Chondrocyte (in vitro differentiated cells): Measurements from ENCODE around the gene ACSL4. TPM values are rescaled to one million over a fixed set of nuclear protein-coding genes. Genes with fewer than 3 reads are reported as not detected.

Experiments used
- DNase-seq: peaks from one replicate; pipeline ENCODE4 v3.0.0; 2021; ENCODE audit warnings: mixed read lengths, low spot score
- H3K27ac Mint-ChIP-seq: one replicate; pipeline ENCODE4 v1.8.0; 2021; ENCODE audit warnings: mild to moderate bottlenecking, moderate library complexity, mixed read lengths; ENCODE audit not compliant: unreplicated experiment
- H3K27me3 Mint-ChIP-seq: 2 replicates; pipeline ENCODE4 v1.8.0; 2021; ENCODE audit warnings: low read depth, mixed read lengths
- H3K36me3 Mint-ChIP-seq: 2 replicates; pipeline ENCODE4 v1.8.0; 2021; ENCODE audit warnings: low read depth, mixed read lengths
- H3K4me1 Mint-ChIP-seq: 2 replicates; pipeline ENCODE4 v1.8.0; 2021; ENCODE audit warnings: low read depth, mild to moderate bottlenecking, mixed read lengths
- H3K4me3 Mint-ChIP-seq: one replicate; pipeline ENCODE4 v1.8.0; 2021; ENCODE audit warnings: mild to moderate bottlenecking, moderate library complexity, mixed read lengths; ENCODE audit not compliant: unreplicated experiment
- H3K9me3 Mint-ChIP-seq: 2 replicates; pipeline ENCODE4 v1.8.0; 2021; ENCODE audit warnings: low read depth, mixed read lengths
- CTCF ChIP-seq: fragments of 200-600 bp; sonication (generic); IDR thresholded peaks from 2 replicates; pipeline ENCODE4 v1.5.0; 2021; ENCODE audit warnings: antibody characterized with exemption, mild to moderate bottlenecking, moderate library complexity
- total RNA-seq: library from RNA; stranded (reverse); gene quantifications from 3 replicates; pipeline ENCODE4 v1.2.1, GENCODE V29; 2021

ACSL4 gene
- total RNA-seq, 1 donor from 2014 or later = 63.3 TPM

GRCh38 chrX:109760209-109760921, 27.3 kb upstream of the ACSL4 start:
- H3K4me1 Mint-ChIP-seq = peaks cover 16% of the 10 kb centered on the region
- peaks cover 4% of the 10 kb centered on the region for H3K36me3 Mint-ChIP-seq
- no peak for TF ChIP-seq CTCF
- no peak overlapping the region for H3K27ac Mint-ChIP-seq
- DNase-seq = no peak
- H3K4me3 Mint-ChIP-seq = no peak overlapping the region
- H3K27me3 Mint-ChIP-seq = no peaks in the 10 kb centered on the region
- H3K9me3 Mint-ChIP-seq = peaks cover 11% of the 10 kb centered on the region

- Mint-ChIP-seq H3K4me3 (no peak overlapping the region), H3K9me3 (peaks cover 18% of the 10 kb centered on the region), H3K4me1 (no peaks in the 10 kb centered on the region), H3K36me3 (peaks cover 4% of the 10 kb centered on the region), H3K27me3 (no peaks in the 10 kb centered on the region), H3K27ac (no peak overlapping the region)
- TF ChIP-seq CTCF = no peak
- no peak for DNase-seq
Observed at GRCh38 chrX:109753256-109753655, 20.2 kb upstream of the ACSL4 start.

GRCh38 chrX:109751698-109752097, 18.6 kb upstream of the ACSL4 start:
- H3K27me3 Mint-ChIP-seq = no peaks in the 10 kb centered on the region
- peaks cover 4% of the 10 kb centered on the region for H3K36me3 Mint-ChIP-seq
- no peak overlapping the region for H3K4me3 Mint-ChIP-seq
- no peak for TF ChIP-seq CTCF
- peaks cover 18% of the 10 kb centered on the region for H3K9me3 Mint-ChIP-seq
- H3K4me1 Mint-ChIP-seq = no peaks in the 10 kb centered on the region
- H3K27ac Mint-ChIP-seq = no peak overlapping the region
- DNase-seq = no peak

GRCh38 chrX:109749207-109749606, 16.1 kb upstream of the ACSL4 start:
- peaks cover 6% of the 10 kb centered on the region for H3K4me1 Mint-ChIP-seq
- no peaks in the 10 kb centered on the region for H3K9me3 Mint-ChIP-seq

GRCh38 chrX:109747681-109748080, 14.6 kb upstream of the ACSL4 start:
- peaks cover 6% of the 10 kb centered on the region for H3K4me1 Mint-ChIP-seq
- no peaks in the 10 kb centered on the region for H3K9me3 Mint-ChIP-seq
- H3K36me3 Mint-ChIP-seq = no peaks in the 10 kb centered on the region
- no peak for TF ChIP-seq CTCF
- H3K4me3 Mint-ChIP-seq = no peak overlapping the region
- DNase-seq = no peak
- H3K27me3 Mint-ChIP-seq = no peaks in the 10 kb centered on the region
- H3K27ac Mint-ChIP-seq = no peak overlapping the region

More at GRCh38 chrX:109749207-109749606, 16.1 kb upstream of the ACSL4 start:
- Mint-ChIP-seq H3K36me3 (no peaks in the 10 kb centered on the region), H3K27me3 (no peaks in the 10 kb centered on the region), H3K27ac (no peak overlapping the region), H3K4me3 (no peak overlapping the region)
- no peak for DNase-seq
- no peak for TF ChIP-seq CTCF
